GM10248 (cell line): Measurements from ENCODE around the gene SAMD14.
"Not testable (repeated sequence)": the region's sequence is repeated elsewhere in the genome, so short reads cannot be mapped to it uniquely, and the experiment has no call there.

Experiments
- CTCF ChIA-PET: fragments of 300-600 bp; sonication (Branson Sonifier 250); formaldehyde crosslinking; extraction: SDS; loops from one replicate; lab custom pipeline; 2021; ENCODE audit warnings: antibody characterized with exemption; lab: Yijun Ruan, JAX
- POLR2A ChIA-PET: fragments of 350-650 bp; sonication (Branson Sonifier 250); formaldehyde crosslinking; extraction: SDS; loops from one replicate; lab custom pipeline; 2020; ENCODE audit warnings: antibody characterized with exemption; lab: Yijun Ruan, JAX
- DNase-seq: peaks from one replicate; pipeline ENCODE4 v3.0.0; 2012; ENCODE audit errors: extremely low spot score
- TF ChIP-seq, protein P1 (sequence below): IDR thresholded peaks from 2 replicates; pipeline ENCODE4 v1.5.1; 2012; ENCODE audit warnings: mild to moderate bottlenecking, low read depth; ENCODE audit errors: extremely low read depth, missing control alignments, control extremely low read depth

SAMD14 gene

DNA sequence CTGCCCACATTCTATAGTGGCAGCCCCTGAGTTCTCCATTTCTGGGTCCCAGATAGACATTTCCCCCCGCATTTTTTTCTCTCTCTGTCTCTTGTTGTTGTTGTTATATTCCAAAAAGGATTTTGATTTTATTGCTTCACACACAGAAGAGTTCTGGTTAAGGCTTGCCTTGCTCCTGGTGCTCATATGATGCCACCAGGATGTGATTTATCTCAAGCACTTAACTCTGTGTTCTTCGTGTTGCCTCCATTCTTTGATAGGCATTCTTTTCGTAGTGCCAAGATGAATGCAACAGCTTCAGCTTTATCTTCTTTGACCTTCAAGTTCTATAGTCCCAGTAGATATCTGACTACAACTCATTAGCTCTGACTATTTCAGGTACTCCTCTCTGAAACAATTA lies 64.9 kb downstream of the SAMD14 start:
- CTCF ChIA-PET: interaction anchor here (1.6 kb wide), 1 partner anchor 29 kb away, joined by 4 read pairs; no protein-coding TSS in a partner anchor
- DNase-seq: no peak
- TF ChIP-seq, protein P1, sequence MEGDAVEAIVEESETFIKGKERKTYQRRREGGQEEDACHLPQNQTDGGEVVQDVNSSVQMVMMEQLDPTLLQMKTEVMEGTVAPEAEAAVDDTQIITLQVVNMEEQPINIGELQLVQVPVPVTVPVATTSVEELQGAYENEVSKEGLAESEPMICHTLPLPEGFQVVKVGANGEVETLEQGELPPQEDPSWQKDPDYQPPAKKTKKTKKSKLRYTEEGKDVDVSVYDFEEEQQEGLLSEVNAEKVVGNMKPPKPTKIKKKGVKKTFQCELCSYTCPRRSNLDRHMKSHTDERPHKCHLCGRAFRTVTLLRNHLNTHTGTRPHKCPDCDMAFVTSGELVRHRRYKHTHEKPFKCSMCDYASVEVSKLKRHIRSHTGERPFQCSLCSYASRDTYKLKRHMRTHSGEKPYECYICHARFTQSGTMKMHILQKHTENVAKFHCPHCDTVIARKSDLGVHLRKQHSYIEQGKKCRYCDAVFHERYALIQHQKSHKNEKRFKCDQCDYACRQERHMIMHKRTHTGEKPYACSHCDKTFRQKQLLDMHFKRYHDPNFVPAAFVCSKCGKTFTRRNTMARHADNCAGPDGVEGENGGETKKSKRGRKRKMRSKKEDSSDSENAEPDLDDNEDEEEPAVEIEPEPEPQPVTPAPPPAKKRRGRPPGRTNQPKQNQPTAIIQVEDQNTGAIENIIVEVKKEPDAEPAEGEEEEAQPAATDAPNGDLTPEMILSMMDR: no peak
- POLR2A ChIA-PET: no interaction called here

DNA sequence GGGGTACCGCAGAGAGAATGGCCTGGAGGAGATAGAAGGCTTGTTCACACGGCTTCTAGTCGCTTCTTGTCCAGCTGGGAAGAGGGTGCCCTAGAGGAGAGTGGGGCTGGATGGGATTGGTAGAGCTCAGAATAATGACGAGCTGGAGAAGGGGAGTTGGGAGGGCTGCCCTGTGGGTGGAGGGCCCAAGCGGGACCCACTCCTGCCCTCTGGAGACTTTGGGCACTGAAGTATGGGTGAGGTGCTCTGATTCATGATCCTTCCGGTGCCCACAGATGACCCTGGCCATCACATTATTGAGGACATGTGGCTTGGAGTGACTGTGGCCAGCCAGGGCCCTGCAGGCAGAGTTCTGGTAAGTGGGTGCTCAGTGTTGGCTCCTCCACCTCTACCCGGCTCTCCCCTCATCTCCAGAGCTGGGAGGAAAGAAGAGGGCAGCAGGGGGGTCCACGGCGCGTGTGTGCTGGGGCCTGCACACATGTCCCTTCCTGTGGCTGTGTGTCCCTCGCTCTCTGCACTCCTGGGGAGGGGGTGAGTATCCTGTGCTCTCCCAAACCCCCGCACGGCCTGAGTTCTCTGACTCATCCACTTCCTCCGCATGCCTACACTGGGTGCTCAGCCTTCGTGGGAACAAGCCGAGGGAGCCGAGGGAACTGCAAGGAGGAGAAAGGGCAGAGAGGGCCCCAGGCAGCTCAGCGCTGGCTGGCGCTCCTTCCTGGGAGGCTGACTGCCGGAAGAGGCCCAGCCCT lies 65.5 kb downstream of the SAMD14 start:
- TF ChIP-seq, protein P1: no peak
- no peak for DNase-seq
- ChIA-PET CTCF (interaction anchor here (1.6 to 1.8 kb wide), 2 partner anchors 23 to 30 kb away, joined by 4 to 6 read pairs; no protein-coding TSS in a partner anchor), POLR2A (no interaction called here)

- ChIA-PET CTCF (interaction anchor here (1.6 to 1.8 kb wide), 2 partner anchors 24 to 31 kb away, joined by 4 to 6 read pairs; no protein-coding TSS in a partner anchor), POLR2A (no interaction called here)
- no peak for DNase-seq
- TF ChIP-seq, protein P1: no peak
Observed at GRCh38 chr17:50063561-50064252, 66.3 kb downstream of the SAMD14 start.

DNA sequence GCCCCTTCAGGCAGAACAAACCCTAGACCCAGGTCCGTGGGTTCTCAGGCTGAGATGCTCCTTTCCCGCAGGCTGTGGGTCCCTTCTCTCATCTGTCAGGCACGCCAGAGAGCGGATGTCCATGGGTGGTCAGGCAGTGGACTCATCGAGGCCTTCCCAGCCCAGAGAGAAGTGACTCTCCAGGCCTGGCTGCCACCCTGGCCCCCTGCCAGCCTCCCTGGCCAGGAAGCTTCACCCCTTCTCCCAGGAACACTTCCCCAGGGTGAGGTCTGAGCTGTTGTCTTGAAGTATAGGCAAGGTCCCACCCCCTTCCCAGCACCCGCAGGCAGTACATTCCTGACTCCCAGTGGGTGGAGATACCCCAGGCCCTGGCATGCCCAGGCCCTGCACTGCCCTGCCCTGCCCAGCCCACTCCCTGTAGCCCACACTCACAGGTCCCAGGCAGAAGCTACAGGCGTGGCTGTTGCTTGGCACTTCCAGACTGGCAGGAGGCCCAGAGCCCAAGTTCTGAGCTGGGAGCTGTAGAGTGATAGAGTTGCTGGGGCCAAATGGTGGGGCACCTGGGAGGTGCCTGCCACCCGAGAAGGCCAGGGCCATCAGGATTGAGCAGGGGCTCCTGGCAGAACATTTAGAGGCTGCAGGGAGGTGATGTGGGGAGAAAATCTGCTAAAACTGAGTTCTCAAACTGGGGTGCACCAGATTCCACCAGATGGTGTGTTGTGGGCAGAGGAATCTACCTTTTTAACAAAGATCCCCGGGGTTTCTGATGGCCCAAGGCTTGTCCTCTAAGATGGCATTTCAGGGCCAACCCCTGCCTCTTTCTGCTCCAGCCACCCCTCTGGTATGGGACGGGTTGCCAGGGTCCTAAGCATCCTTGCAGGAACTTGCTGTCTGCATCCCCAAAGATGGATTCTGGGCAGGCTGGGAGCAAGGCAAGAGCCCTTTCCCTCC lies 67.4 kb downstream of the SAMD14 start:
- no peak for DNase-seq

GRCh38 chr17:50061713-50062045 lies 68.3 kb downstream of the SAMD14 start:
- CTCF ChIA-PET: not testable (repeated sequence)

More for the DNA sequence above, 67.4 kb downstream of the SAMD14 start:
- ChIA-PET CTCF (interaction anchor here (1.8 kb wide), 1 partner anchor 25 kb away, joined by 6 read pairs; no protein-coding TSS in a partner anchor), POLR2A (no interaction called here)
- TF ChIP-seq, protein P1: no peak

DNA sequence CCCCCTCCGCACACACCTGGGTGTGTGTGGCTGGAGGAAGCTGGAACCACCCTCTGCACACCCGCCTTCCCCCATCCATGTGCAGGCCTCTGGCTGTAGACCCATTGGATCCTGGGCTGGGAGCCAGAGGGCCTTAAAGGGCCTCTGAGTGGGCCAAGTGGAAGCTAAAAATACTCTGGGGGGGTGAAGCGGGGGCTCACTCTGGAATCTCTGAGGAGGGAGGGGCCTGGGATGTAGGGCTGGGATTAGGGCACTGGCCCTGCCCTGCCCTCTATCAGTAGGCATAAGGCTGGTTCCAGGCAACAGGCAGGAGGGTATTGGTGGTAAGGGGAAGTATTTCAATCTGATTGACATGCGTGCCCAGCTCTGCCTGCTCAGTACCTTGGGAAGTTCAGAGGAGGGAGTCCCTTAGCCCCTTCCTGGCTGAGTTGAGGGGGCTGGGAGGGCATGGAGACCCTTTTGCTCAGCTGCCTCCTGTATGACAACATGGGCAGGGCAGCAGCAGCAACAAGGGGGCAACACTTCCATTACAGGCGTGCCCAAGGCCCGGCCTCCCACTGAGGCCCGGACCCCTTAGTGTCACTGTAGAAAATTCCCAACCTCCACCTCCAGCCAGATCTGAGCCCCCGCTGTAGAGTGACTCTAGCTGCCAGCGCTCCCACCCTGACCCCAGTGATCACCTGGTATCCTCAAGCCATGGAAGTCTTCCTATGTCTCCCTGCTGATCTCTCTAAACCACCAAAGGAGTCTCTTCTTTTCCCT lies 68.8 kb downstream of the SAMD14 start:
- TF ChIP-seq, protein P1: no peak
- CTCF ChIA-PET: interaction anchor here (1.0 to 1.4 kb wide), 6 partner anchors 9 to 353 kb away, joined by 3 to 7 read pairs (median 4); partner anchors contain the start of genes PDK2 and SLC35B1
- POLR2A ChIA-PET: no interaction called here

More at GRCh38 chr17:50061713-50062045, 68.3 kb downstream of the SAMD14 start:
- POLR2A ChIA-PET, DNase-seq: not testable (repeated sequence)

More for the DNA sequence above, 68.8 kb downstream of the SAMD14 start:
- no peak for DNase-seq
